WTC11 (cell line): Measurements from ENCODE around the gene BPIFA2. TPM values are rescaled to one million over a fixed set of nuclear protein-coding genes. Genes with fewer than 3 reads are reported as not detected.

ENCODE experiments used
- ATAC-seq: fragments of 200-7000 bp; cut with Tn5 transposase; 2 replicates; pipeline ENCODE4 v1.10.0; 2021; ENCODE audit warnings: mild to moderate bottlenecking, moderate library complexity
- CTCF ChIA-PET: fragments of 300-600 bp; sonication (Branson Sonifier 250); formaldehyde crosslinking; loops from one replicate; lab custom pipeline; 2021; ENCODE audit warnings: antibody characterized with exemption; lab: Charles Lee
- POLR2A ChIA-PET: fragments of 350-600 bp; sonication (Branson Sonifier 250); formaldehyde crosslinking; loops from one replicate; lab custom pipeline; 2021; ENCODE audit warnings: antibody characterized with exemption; lab: Charles Lee
- DNase-seq: peaks from one replicate; pipeline ENCODE4 v3.0.0; 2021; ENCODE audit warnings: low spot score
- H3K27ac Mint-ChIP-seq: 2 replicates; pipeline ENCODE4 v1.8.0; 2021; ENCODE audit warnings: mixed read lengths
- H3K27me3 Mint-ChIP-seq: 2 replicates; pipeline ENCODE4 v1.8.0; 2021; ENCODE audit warnings: low read depth, mild to moderate bottlenecking, moderate library complexity, mixed read lengths
- H3K36me3 Mint-ChIP-seq: 2 replicates; pipeline ENCODE4 v1.8.0; 2021; ENCODE audit warnings: mixed read lengths
- H3K4me1 Mint-ChIP-seq: 2 replicates; pipeline ENCODE4 v1.8.0; 2022; ENCODE audit warnings: mixed read lengths
- H3K4me3 Mint-ChIP-seq: 2 replicates; pipeline ENCODE4 v1.8.0; 2021; ENCODE audit warnings: mild to moderate bottlenecking, moderate library complexity, mixed read lengths
- H3K9me3 Mint-ChIP-seq: 2 replicates; pipeline ENCODE4 v1.8.0; 2021; ENCODE audit warnings: mixed read lengths
- AFF4 ChIP-seq: sonication (generic); formaldehyde crosslinking; IDR thresholded peaks from 2 replicates; pipeline ENCODE4 v1.8.1; 2023; ENCODE audit warnings: mild to moderate bottlenecking, missing genetic modification reagents, borderline replicate concordance
- CBFB ChIP-seq: sonication (generic); formaldehyde crosslinking; IDR thresholded peaks from 2 replicates; pipeline ENCODE4 v1.8.1; 2022; ENCODE audit warnings: mild to moderate bottlenecking, low read depth, missing genetic modification reagents
- E2F5 ChIP-seq: sonication (generic); formaldehyde crosslinking; IDR thresholded peaks from 2 replicates; pipeline ENCODE4 v1.8.1; 2022; ENCODE audit warnings: mild to moderate bottlenecking, moderate library complexity, missing genetic modification reagents
- FOXJ3 ChIP-seq: sonication (generic); formaldehyde crosslinking; IDR thresholded peaks from 2 replicates; pipeline ENCODE4 v1.9.0; 2021; ENCODE audit warnings: missing genetic modification reagents, mild to moderate bottlenecking, borderline replicate concordance
- FOXK1 ChIP-seq: sonication (generic); formaldehyde crosslinking; IDR thresholded peaks from 2 replicates; pipeline ENCODE4 v1.8.0; 2022; ENCODE audit warnings: mild to moderate bottlenecking, moderate library complexity, missing genetic modification reagents
- FOXP4 ChIP-seq: sonication (generic); formaldehyde crosslinking; IDR thresholded peaks from 2 replicates; pipeline ENCODE4 v1.8.0; 2022; ENCODE audit warnings: mild to moderate bottlenecking, missing genetic modification reagents
- HMGA2 ChIP-seq: fragments of 250-450 bp; sonication (Bioruptor Pico); IDR thresholded peaks from 2 replicates; pipeline ENCODE4 v1.4.0; 2021; ENCODE audit warnings: mild to moderate bottlenecking, moderate library complexity
- IRF1 ChIP-seq: sonication (generic); formaldehyde crosslinking; IDR thresholded peaks from 2 replicates; pipeline ENCODE4 v1.8.0; 2023; ENCODE audit warnings: missing genetic modification reagents
- NFATC4 ChIP-seq: fragments of 250-450 bp; sonication (Bioruptor Pico); IDR thresholded peaks from 2 replicates; pipeline ENCODE4 v1.9.0; 2021; ENCODE audit warnings: mild to moderate bottlenecking
- NFYB ChIP-seq: sonication (generic); formaldehyde crosslinking; conservative IDR thresholded peaks from 2 replicates; pipeline ENCODE4 v1.8.0; 2022; ENCODE audit warnings: low read depth, missing genetic modification reagents
- NR3C1 ChIP-seq: sonication (generic); formaldehyde crosslinking; conservative IDR thresholded peaks from 2 replicates; pipeline ENCODE4 v1.8.1; 2023; ENCODE audit warnings: low read depth, mild to moderate bottlenecking, missing genetic modification reagents
- RORB ChIP-seq: fragments of 250-450 bp; sonication (Bioruptor Pico); IDR thresholded peaks from 2 replicates; pipeline ENCODE4 v1.9.0; 2021; ENCODE audit warnings: mild to moderate bottlenecking
- SOX15 ChIP-seq: fragments of 250-450 bp; sonication (Bioruptor Pico); IDR thresholded peaks from 2 replicates; pipeline ENCODE4 v1.9.0; 2021; ENCODE audit warnings: mild to moderate bottlenecking
- TEAD1 ChIP-seq: sonication (generic); formaldehyde crosslinking; IDR thresholded peaks from 2 replicates; pipeline ENCODE4 v1.8.0; 2022; ENCODE audit warnings: mild to moderate bottlenecking, missing genetic modification reagents
- ZBTB43 ChIP-seq: sonication (generic); formaldehyde crosslinking; IDR thresholded peaks from 2 replicates; pipeline ENCODE4 v1.8.1; 2023; ENCODE audit warnings: mild to moderate bottlenecking, missing genetic modification reagents
- ZNF281 ChIP-seq: sonication (generic); formaldehyde crosslinking; IDR thresholded peaks from 2 replicates; pipeline ENCODE4 v1.8.0; 2023; ENCODE audit warnings: mild to moderate bottlenecking, missing genetic modification reagents
- ZNF416 ChIP-seq: fragments of 250-450 bp; sonication (Bioruptor Pico); IDR thresholded peaks from 2 replicates; pipeline ENCODE4 v1.9.0; 2021; ENCODE audit warnings: mild to moderate bottlenecking, inconsistent platforms
- ZNF425 ChIP-seq: fragments of 250-450 bp; sonication (Bioruptor Pico); conservative IDR thresholded peaks from 2 replicates; pipeline ENCODE4 v1.9.0; 2021; ENCODE audit warnings: mild to moderate bottlenecking
- total RNA-seq: library from RNA; stranded (reverse); gene quantifications from 3 replicates; pipeline ENCODE4 v1.2.3, GENCODE V29; 2021

The BPIFA2 gene
- total RNA-seq, 1 experiment from 2014 or later, result not detected

GRCh38 chr20:33191955-33192354 lies 24.0 kb downstream of the BPIFA2 start (continued):
- TF ChIP-seq FOXJ3, result no peak

- H3K9me3 Mint-ChIP-seq, result no peaks in the 10 kb centered on the region
- POLR2A ChIA-PET, result interaction anchor here (0.6 kb wide), 1 partner anchor 14 kb away, joined by 3 read pairs; no protein-coding TSS in a partner anchor
- no peak overlapping the region for H3K4me3 Mint-ChIP-seq
- CTCF ChIA-PET, result interaction anchor here (0.8 kb wide), 1 partner anchor 19 kb away, joined by 3 read pairs; no protein-coding TSS in a partner anchor
- ATAC-seq, result no peak
- H3K27ac Mint-ChIP-seq, result no peak overlapping the region
- TF ChIP-seq RORB (CRISPR knock-in tag), result no peak
- no peak for TF ChIP-seq NFYB (CRISPR knock-in tag)
- no peak for TF ChIP-seq HMGA2 (CRISPR knock-in tag)
- no peak for TF ChIP-seq IRF1
- TF ChIP-seq, all 79 proteins: peak for 0
- Mint-ChIP-seq H3K4me1 (peaks cover 4% of the 10 kb centered on the region), H3K27me3 (peaks cover 6% of the 10 kb centered on the region; the same call in 1 of the 2 replicates), H3K36me3 (no peaks in the 10 kb centered on the region)
- no peak for DNase-seq
These were observed 25.0 kb downstream of the BPIFA2 start for GRCh38 chr20:33192912-33193501.

- CTCF ChIA-PET, result interaction anchor here (0.6 to 2.0 kb wide), 2 partner anchors 13 to 64 kb away, joined by 3 to 5 read pairs; no protein-coding TSS in a partner anchor
- H3K4me1 Mint-ChIP-seq, result no peaks in the 10 kb centered on the region
- ATAC-seq (no peak), DNase-seq (no peak)
- peaks cover 7% of the 10 kb centered on the region; the same call in 1 of the 2 replicates for H3K27me3 Mint-ChIP-seq
- H3K27ac Mint-ChIP-seq, result no peak overlapping the region
- H3K9me3 Mint-ChIP-seq, result no peaks in the 10 kb centered on the region
- no peak overlapping the region for H3K4me3 Mint-ChIP-seq
- no peaks in the 10 kb centered on the region for H3K36me3 Mint-ChIP-seq
- POLR2A ChIA-PET, result no interaction called here
- TF ChIP-seq TEAD1 (CRISPR knock-in tag) (no peak), NR3C1 (CRISPR knock-in tag) (no peak), FOXP4 (no peak), AFF4 (CRISPR knock-in tag) (no peak), ZNF425 (CRISPR knock-in tag) (no peak), ZNF281 (no peak), ZBTB43 (CRISPR knock-in tag) (no peak), NFATC4 (CRISPR knock-in tag) (no peak), FOXK1 (CRISPR knock-in tag) (no peak), E2F5 (CRISPR knock-in tag) (no peak), CBFB (CRISPR knock-in tag) (no peak), SOX15 (CRISPR knock-in tag) (no peak), RORB (CRISPR knock-in tag) (no peak), ZNF416 (no peak)
These were observed 31.1 kb downstream of the BPIFA2 start for GRCh38 chr20:33199026-33199425.
